GM06990 (cell line): ENCODE results near the gene OLFM1.
"Not testable (repeated sequence)": the region's sequence is repeated elsewhere in the genome, so short reads cannot be mapped to it uniquely, and the experiment has no call there.

ENCODE experiments used
- DNase-seq: peaks from one replicate; pipeline ENCODE4 v3.0.0-alpha.2; 2011; ENCODE audit not compliant: insufficient read length; ENCODE audit errors: extremely low read depth
- H3K27me3 ChIP-seq: replicated peaks from 2 replicates; pipeline ENCODE4 v1.6.0; 2011; ENCODE audit warnings: low read length; ENCODE audit not compliant: control insufficient read depth, insufficient read depth
- H3K36me3 ChIP-seq: 2 replicates; pipeline ENCODE4 v1.5.1; 2011; ENCODE audit warnings: low read length; ENCODE audit not compliant: control insufficient read depth, insufficient read depth
- H3K4me3 ChIP-seq: replicated peaks from 2 replicates; pipeline ENCODE4 v1.5.1; 2011; ENCODE audit warnings: low read depth, mild to moderate bottlenecking, control low read depth, low read length
- TF ChIP-seq, protein P1 (sequence below): IDR thresholded peaks from 2 replicates; pipeline ENCODE4 v1.5.1; 2011; ENCODE audit warnings: low read length, control low read depth, mild to moderate bottlenecking, inconsistent platforms; ENCODE audit not compliant: insufficient read depth, poor library complexity, severe bottlenecking

OLFM1 gene

DNA sequence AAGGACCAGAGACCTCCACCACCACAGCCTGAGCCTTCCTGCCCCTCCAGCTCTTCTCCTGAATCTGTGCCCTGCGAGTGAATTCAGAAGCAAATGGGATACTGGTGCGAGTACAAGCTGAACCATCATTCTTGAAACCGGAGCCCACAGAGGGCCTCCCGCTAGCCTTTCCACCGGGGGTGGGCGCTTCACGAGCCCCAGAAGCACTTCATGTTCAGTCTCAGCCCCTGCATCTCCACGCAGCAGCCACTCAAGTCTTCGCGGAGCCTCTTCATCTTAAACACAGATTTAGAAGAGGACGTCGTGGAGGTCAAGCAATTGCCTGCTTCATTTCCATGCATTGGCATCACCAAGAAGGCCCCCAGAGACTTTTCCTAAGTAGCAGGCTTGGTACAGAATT, 26.0 kb upstream of the OLFM1 start:
- no peaks in the 10 kb centered on the region for H3K36me3 ChIP-seq
- no peaks in the 10 kb centered on the region for H3K27me3 ChIP-seq
- TF ChIP-seq, protein P1, sequence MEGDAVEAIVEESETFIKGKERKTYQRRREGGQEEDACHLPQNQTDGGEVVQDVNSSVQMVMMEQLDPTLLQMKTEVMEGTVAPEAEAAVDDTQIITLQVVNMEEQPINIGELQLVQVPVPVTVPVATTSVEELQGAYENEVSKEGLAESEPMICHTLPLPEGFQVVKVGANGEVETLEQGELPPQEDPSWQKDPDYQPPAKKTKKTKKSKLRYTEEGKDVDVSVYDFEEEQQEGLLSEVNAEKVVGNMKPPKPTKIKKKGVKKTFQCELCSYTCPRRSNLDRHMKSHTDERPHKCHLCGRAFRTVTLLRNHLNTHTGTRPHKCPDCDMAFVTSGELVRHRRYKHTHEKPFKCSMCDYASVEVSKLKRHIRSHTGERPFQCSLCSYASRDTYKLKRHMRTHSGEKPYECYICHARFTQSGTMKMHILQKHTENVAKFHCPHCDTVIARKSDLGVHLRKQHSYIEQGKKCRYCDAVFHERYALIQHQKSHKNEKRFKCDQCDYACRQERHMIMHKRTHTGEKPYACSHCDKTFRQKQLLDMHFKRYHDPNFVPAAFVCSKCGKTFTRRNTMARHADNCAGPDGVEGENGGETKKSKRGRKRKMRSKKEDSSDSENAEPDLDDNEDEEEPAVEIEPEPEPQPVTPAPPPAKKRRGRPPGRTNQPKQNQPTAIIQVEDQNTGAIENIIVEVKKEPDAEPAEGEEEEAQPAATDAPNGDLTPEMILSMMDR, result no peak
- H3K4me3 ChIP-seq, result no peak overlapping the region
- DNase-seq, result no peak

DNA sequence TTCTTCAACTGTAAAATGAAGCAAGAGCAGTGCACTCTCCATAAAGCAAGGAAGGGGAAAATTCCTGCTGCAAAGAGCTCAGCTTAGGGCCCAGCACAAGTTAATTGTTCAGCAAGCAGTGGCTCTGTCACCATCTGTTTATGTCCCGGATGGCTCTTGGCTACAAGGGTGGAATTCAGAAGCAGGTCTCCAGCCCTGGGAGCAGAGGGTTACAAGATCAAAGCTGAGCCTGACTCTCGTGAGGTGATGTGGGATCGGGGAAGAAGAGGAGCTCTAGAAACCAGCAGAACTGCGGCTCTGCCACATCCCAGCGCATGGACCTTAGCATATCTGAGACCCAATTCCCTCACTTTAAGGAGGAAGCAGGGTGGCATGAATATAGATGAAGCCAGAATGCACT, 25.2 kb upstream of the OLFM1 start:
- no peak overlapping the region for H3K4me3 ChIP-seq
- TF ChIP-seq, protein P1, result no peak
- no peaks in the 10 kb centered on the region for H3K27me3 ChIP-seq

DNA sequence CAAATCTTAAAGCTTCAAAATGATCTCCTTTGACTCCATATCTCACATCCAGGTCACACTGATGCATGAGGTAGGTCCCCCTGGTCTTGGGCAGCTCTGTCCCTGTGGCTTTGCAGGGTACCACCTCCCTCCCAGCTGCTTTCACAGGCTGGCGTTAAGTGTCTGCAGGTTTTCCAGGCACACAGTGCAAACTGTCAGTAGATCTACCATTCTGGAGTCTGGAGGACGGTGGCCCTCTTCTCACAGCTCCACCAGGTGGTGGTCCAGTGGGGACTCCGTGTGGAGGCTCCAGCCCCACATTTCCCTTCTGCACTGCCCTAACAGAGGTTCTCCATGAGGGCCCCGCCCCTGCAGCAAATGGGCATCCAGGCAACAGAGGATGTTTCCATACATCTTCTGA, 24.0 kb upstream of the OLFM1 start:
- not testable (repeated sequence) for DNase-seq, H3K4me3 ChIP-seq, H3K36me3 ChIP-seq, H3K27me3 ChIP-seq

More for the DNA sequence above, 25.2 kb upstream of the OLFM1 start:
- no peaks in the 10 kb centered on the region for H3K36me3 ChIP-seq
- no peak for DNase-seq

DNA sequence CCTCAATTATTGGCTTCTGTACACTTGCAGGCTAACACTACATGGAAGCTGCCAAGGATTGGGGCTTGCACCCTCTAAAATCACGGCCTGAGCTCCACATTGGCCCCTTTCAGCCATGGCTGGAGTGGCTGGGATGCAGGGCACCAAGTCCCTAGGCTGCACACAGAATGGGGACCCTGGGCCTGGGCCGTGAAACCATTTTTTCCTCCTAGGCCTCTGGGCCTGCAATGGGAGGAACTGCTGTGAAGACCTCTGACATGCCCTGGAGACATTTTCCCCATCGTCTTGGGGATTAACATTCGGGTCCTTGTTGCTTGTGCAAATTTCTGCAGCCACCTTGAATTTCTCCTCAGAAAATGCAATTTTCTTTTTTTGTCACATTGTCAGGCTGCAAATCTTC, 23.6 kb upstream of the OLFM1 start:
- not testable (repeated sequence) for DNase-seq, H3K36me3 ChIP-seq, H3K27me3 ChIP-seq, H3K4me3 ChIP-seq

DNA sequence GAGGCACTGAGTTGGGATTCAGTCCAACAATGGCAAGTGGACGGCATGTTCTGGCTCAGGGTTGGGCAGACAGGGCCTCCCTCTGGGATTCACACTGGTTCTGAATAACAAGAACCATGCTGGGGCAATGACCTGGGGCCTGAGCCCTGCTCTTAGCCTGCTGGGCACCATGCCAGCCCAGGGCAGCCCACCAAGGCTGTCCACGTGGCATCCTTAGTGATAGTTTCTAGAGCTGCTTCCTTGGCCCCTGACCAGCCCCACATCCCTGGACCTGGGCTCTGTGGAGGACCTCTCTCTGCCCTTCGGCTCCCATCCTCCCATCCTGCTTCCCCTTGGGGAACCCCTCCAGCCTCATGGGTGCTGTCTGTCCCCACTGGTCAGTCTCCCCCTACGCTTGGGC, 22.3 kb upstream of the OLFM1 start:
- no peak for DNase-seq
- no peak overlapping the region for H3K4me3 ChIP-seq
- no peaks in the 10 kb centered on the region for H3K36me3 ChIP-seq
- H3K27me3 ChIP-seq, result no peaks in the 10 kb centered on the region; the same call in 1 of the 2 replicates
- TF ChIP-seq, protein P1, result no peak

DNA sequence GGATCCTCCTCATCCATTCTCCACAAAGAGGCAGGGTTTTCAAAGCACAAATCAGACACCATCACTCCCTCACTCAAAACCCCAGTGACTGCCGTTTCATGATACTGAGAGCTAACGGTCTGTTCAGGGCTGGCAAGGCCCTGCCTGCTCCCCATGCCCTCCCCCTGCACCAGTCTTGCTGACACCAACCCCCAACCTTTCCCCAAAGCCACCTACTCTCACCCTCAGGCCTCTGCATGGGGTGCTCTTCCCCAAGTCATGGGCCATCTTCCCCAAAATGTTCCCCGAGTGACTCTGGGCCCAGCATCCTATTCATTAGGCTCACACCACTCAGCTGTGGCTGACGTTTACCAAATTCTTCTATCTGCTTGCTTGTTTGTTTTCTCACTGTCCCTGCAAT, 21.7 kb upstream of the OLFM1 start:
- DNase-seq, result no peak
- TF ChIP-seq, protein P1, result no peak
- Histone ChIP-seq H3K36me3 (no peaks in the 10 kb centered on the region), H3K27me3 (no peaks in the 10 kb centered on the region; the same call in 1 of the 2 replicates), H3K4me3 (no peak overlapping the region)

DNA sequence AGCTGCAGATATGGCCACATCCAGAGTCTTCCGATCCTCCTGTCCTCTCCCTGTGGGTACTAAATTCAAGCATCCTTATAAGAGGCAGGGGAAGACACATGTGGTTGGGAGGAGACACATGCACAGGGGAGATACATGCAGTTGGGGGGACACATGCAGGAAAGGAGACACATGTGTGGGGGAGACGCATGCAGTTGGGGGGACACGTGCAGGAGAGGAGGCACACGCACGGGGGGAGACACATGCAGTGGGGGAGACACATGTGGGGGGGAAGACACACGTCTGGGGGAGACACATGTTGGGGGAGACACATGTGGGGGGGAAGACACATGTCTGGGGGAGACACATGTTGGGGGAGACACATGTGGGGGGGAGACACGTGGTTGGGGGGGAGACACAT, 21.2 kb upstream of the OLFM1 start:
- DNase-seq, result no peak
- H3K4me3 ChIP-seq, result no peak overlapping the region
- TF ChIP-seq, protein P1, result no peak
- no peaks in the 10 kb centered on the region; the same call in 1 of the 2 replicates for H3K27me3 ChIP-seq
- no peaks in the 10 kb centered on the region for H3K36me3 ChIP-seq
